ENCODE results near the gene KCNJ3. TPM values are rescaled to one million over a fixed set of nuclear protein-coding genes. Genes with fewer than 3 reads are reported as not detected.

The KCNJ3 gene
- total and polyA plus RNA-seq, 3 donors from 2014 or later, result 0.30 to 1.7 (median 0.71) TPM

DNA sequence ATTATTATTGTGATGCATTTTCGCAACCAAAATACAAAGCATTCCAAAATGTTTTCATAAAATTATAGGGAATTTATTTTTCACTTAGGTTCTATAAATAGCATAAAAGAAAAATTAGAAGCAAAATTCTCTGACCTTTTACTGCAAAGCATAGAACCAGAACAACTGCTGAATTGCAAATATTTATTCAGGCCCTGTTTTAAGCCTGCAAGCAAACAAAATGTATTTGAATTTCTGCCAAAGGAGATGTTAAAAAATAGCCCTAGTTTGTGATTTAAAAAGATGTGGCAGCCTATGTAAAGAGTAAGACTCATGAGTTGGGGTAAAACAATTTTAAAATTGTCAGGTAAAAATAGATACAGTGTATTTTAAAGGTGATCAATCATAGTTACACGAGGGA lies 138.1 kb downstream of the KCNJ3 start:
- no peak for DNase-seq

DNA sequence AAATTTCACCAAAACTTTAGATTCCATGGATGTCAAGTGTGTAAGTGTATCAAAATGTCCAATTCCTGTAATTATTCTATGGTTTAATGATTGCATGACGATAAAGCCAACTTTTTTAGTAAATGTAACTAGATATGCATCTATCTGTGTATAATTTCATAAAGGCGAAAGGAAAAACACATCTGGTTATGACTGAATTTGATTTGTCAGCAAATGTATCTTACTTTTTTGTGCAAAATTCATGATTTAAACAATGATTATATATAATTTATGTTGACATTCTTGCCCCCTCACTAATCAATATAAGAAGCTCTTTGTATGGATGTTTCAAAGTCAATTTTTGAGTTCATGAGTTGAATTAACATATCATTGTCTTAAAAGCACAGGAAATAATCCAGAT lies 138.5 kb downstream of the KCNJ3 start:
- Histone ChIP-seq H3K4me3 (no peak overlapping the region), H3K27ac (no peak overlapping the region), H3K4me1 (no peaks in the 10 kb centered on the region), H3K36me3 (ENCODE audit: low read depth, missing control alignments) (no peaks in the 10 kb centered on the region), H3K9me3 (no peaks in the 10 kb centered on the region), H3K27me3 (no peaks in the 10 kb centered on the region)
- intact Hi-C loops (cut with DNase I; ENCODE audit: low total_unique reads), result no loop called here
- DNase-seq, result no peak
- no peak for TF ChIP-seq POLR2A (IDR thresholded peaks at IDR 0.05)
- TF ChIP-seq, protein P1, sequence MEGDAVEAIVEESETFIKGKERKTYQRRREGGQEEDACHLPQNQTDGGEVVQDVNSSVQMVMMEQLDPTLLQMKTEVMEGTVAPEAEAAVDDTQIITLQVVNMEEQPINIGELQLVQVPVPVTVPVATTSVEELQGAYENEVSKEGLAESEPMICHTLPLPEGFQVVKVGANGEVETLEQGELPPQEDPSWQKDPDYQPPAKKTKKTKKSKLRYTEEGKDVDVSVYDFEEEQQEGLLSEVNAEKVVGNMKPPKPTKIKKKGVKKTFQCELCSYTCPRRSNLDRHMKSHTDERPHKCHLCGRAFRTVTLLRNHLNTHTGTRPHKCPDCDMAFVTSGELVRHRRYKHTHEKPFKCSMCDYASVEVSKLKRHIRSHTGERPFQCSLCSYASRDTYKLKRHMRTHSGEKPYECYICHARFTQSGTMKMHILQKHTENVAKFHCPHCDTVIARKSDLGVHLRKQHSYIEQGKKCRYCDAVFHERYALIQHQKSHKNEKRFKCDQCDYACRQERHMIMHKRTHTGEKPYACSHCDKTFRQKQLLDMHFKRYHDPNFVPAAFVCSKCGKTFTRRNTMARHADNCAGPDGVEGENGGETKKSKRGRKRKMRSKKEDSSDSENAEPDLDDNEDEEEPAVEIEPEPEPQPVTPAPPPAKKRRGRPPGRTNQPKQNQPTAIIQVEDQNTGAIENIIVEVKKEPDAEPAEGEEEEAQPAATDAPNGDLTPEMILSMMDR (IDR thresholded peaks at IDR 0.05), result no peak
- WGBS, 2 donors, result 84 to 88% methylated on average over 2 of the region's 2 CpGs

More for the DNA sequence above, 138.1 kb downstream of the KCNJ3 start:
- Histone ChIP-seq H3K9me3 (no peaks in the 10 kb centered on the region), H3K4me1 (no peaks in the 10 kb centered on the region), H3K27me3 (no peaks in the 10 kb centered on the region), H3K36me3 (ENCODE audit: low read depth, missing control alignments) (no peaks in the 10 kb centered on the region), H3K27ac (no peak overlapping the region), H3K4me3 (no peak overlapping the region)
- intact Hi-C loops (cut with DNase I; ENCODE audit: low total_unique reads), result no loop called here
- TF ChIP-seq, protein P1 (IDR thresholded peaks at IDR 0.05), result no peak
- TF ChIP-seq POLR2A (IDR thresholded peaks at IDR 0.05), result no peak
- 74 to 79% methylated on average over 2 of the region's 2 CpGs for WGBS, 2 donors

DNA sequence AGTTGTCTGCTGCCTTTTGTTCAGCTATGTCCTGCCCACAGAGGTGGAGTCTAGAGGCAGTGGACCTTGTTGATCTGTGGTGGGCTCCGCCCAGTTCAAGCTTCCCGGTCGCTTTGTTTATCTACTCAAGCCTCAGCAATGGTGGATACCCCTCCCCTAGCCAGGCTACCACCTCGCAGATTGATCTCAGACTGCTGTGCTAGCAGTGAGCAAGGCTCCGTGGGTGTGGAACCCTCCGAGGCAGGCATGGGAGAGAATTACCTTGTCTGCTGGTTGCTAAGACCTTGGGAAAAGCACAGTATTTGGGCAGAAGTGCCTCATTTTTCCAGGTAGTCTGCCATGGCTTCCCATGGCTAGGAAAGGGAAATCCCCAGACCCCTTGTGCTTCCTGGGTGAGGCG lies 146.0 kb downstream of the KCNJ3 start:
- intact Hi-C loops (cut with DNase I; ENCODE audit: low total_unique reads), result no loop called here
- H3K27ac ChIP-seq, result no peak overlapping the region
- no peak for TF ChIP-seq POLR2A (IDR thresholded peaks at IDR 0.05)
- TF ChIP-seq, protein P1 (IDR thresholded peaks at IDR 0.05), result no peak
- DNase-seq, result no peak
- H3K27me3 ChIP-seq, result no peaks in the 10 kb centered on the region
- no peaks in the 10 kb centered on the region for H3K4me1 ChIP-seq
- no peaks in the 10 kb centered on the region for H3K9me3 ChIP-seq
- no peaks in the 10 kb centered on the region for H3K36me3 ChIP-seq (ENCODE audit: low read depth, missing control alignments)
- WGBS, 2 donors, result 84 to 92% methylated on average over 5 to 7 of the region's 7 CpGs
- no peak overlapping the region for H3K4me3 ChIP-seq

DNA sequence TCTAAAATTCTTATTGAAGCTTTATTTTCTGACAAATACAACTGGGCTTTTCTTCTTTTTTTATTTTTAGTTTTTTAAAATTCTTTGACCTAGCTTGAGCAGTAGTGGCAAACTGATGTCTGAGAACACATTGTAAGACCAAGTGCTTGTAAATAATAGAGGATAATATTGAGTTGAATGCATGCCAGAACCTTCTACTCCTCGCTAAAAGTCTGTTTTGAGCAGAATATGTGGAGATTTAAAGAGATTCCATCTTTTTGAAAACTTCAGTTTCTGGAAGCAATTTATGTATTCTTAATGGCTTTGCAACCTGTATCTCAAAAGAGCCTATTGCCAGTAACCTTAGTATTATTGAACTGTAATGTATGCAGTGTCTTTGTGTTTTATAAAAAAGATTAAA lies 148.3 kb downstream of the KCNJ3 start:
- 46 to 61% methylated on average over 1 of the region's 1 CpG for WGBS, 2 donors
- no peaks in the 10 kb centered on the region for H3K9me3 ChIP-seq
- H3K27me3 ChIP-seq, result no peaks in the 10 kb centered on the region
- H3K36me3 ChIP-seq (ENCODE audit: low read depth, missing control alignments), result no peaks in the 10 kb centered on the region
- TF ChIP-seq, protein P1 (IDR thresholded peaks at IDR 0.05), result no peak
- no peak for TF ChIP-seq POLR2A (IDR thresholded peaks at IDR 0.05)
- H3K27ac ChIP-seq, result no peak overlapping the region
- no peak overlapping the region for H3K4me3 ChIP-seq
- no peaks in the 10 kb centered on the region for H3K4me1 ChIP-seq
- no peak for DNase-seq
- intact Hi-C loops (cut with DNase I; ENCODE audit: low total_unique reads), result no loop called here

DNA sequence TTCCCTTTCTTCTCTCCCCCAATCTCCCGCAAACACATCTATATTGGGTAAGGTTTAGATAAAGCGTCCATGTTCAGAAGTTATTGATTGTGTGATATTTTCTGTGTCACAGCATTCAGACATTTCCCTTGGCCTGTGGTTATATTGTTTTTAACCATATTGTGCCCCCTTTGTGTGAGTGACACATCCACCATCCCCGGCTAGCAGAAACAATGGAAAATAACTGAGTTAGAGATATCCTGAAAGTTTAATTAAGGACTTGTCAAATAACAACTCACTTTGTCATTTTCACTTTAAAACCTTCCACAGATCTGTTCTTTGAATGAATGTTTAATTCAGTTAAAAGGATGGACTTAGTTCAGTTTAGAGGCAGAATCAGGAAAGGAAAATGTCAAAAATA lies 151.0 kb downstream of the KCNJ3 start:
- 68 to 93% methylated on average over 3 of the region's 3 CpGs for WGBS, 2 donors

More for the DNA sequence above, 151.0 kb downstream of the KCNJ3 start:
- no peak for DNase-seq
- intact Hi-C loops (cut with DNase I; ENCODE audit: low total_unique reads), result no loop called here
- Histone ChIP-seq H3K4me1 (no peaks in the 10 kb centered on the region), H3K4me3 (no peak overlapping the region), H3K27me3 (no peaks in the 10 kb centered on the region), H3K9me3 (no peaks in the 10 kb centered on the region), H3K36me3 (ENCODE audit: low read depth, missing control alignments) (no peaks in the 10 kb centered on the region), H3K27ac (no peak overlapping the region)
- TF ChIP-seq POLR2A (IDR thresholded peaks at IDR 0.05), result no peak
- TF ChIP-seq, protein P1 (IDR thresholded peaks at IDR 0.05), result no peak
